DOHH2 (cell line): Measurements from ENCODE around the gene SLC12A8.

Source experiments
- H3F3A ChIP-seq: fragments of 200-600 bp; sonication (generic), shearing (Covaris generic); 2 replicates; pipeline ENCODE4 v1.6.0; 2016; ENCODE audit warnings: antibody characterized with exemption, mild to moderate bottlenecking; ENCODE audit not compliant: control insufficient read depth, insufficient read depth
- H3K27ac ChIP-seq: fragments of 200-600 bp; sonication (generic); 2 replicates; pipeline ENCODE4 v1.5.1; 2014; ENCODE audit warnings: low read depth, mild to moderate bottlenecking, low read length, moderate library complexity
- H3K27me3 ChIP-seq: fragments of 200-600 bp; sonication (generic); 2 replicates; pipeline ENCODE4 v1.6.1; 2014; ENCODE audit warnings: mild to moderate bottlenecking, low read length, mixed read lengths; ENCODE audit not compliant: control insufficient read depth
- H3K36me3 ChIP-seq: fragments of 200-600 bp; sonication (generic); 2 replicates; pipeline ENCODE4 v1.6.1; 2014; ENCODE audit warnings: mild to moderate bottlenecking, low read length, moderate library complexity, mixed read lengths; ENCODE audit not compliant: control insufficient read depth
- H3K4me1 ChIP-seq: fragments of 200-600 bp; sonication (generic); 2 replicates; pipeline ENCODE4 v1.6.1; 2014; ENCODE audit warnings: mild to moderate bottlenecking, low read length, mixed read lengths; ENCODE audit not compliant: control insufficient read depth
- H3K4me2 ChIP-seq: fragments of 200-600 bp; sonication (generic); 2 replicates; pipeline ENCODE4 v1.6.0; 2014; ENCODE audit warnings: mild to moderate bottlenecking, low read length, moderate library complexity
- H3K4me3 ChIP-seq: fragments of 200-600 bp; sonication (generic); 2 replicates; pipeline ENCODE4 v1.5.1; 2014; ENCODE audit warnings: mild to moderate bottlenecking, low read length, mixed read lengths
- H3K79me2 ChIP-seq: fragments of 200-600 bp; sonication (generic); 2 replicates; pipeline ENCODE4 v1.6.1; 2014; ENCODE audit warnings: mild to moderate bottlenecking, low read length, mixed read lengths; ENCODE audit not compliant: control insufficient read depth
- H3K9me2 ChIP-seq: fragments of 200-600 bp; sonication (generic); replicated peaks from 2 replicates; pipeline ENCODE4 v1.6.1; 2014; ENCODE audit warnings: mild to moderate bottlenecking, low read length, mixed read lengths; ENCODE audit not compliant: control insufficient read depth
- H3K9me3 ChIP-seq: fragments of 200-600 bp; sonication (generic); 2 replicates; pipeline ENCODE4 v1.6.1; 2014; ENCODE audit warnings: antibody characterized with exemption, low read length, mixed read lengths; ENCODE audit not compliant: control insufficient read depth, insufficient read depth
- H4K20me1 ChIP-seq: fragments of 200-600 bp; sonication (generic); 2 replicates; pipeline ENCODE4 v1.6.0; 2014; ENCODE audit warnings: low read depth, mild to moderate bottlenecking, antibody characterized with exemption, low read length, moderate library complexity; ENCODE audit not compliant: control insufficient read depth, insufficient read depth
- EZH2phosphoT487 ChIP-seq: fragments of 200-600 bp; sonication (generic); IDR thresholded peaks from 2 replicates; pipeline ENCODE4 v1.6.1; 2017; ENCODE audit warnings: borderline replicate concordance, mild to moderate bottlenecking, antibody characterized with exemption, low read length, moderate library complexity, mixed read lengths
- TF ChIP-seq, protein P1 (sequence below): fragments of 200-600 bp; sonication (generic); IDR thresholded peaks from one replicate; pipeline ENCODE4 v1.5.1; 2014; ENCODE audit warnings: antibody characterized with exemption, mild to moderate bottlenecking, low read depth, low read length; ENCODE audit not compliant: poor library complexity, severe bottlenecking

Gene SLC12A8

DNA sequence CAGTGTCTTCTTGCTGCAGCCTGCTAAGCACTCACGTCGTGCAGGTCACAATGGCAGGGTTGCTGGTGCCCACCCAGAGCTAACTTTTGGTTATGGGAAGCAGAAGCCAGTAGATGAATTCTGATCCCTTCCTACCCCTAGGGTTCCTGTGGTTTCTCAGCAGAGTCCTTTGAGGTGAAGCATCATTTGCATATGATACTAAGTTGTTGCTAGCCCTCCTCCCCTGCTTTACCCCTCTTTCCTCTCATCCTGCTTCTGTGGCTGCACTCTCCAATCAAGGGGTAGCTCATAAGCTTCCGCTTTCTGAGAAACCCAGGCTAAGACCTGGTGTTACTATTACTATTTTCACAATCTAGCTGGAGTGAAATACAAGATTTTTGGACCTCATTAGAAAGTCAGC lies 134.7 kb downstream of the SLC12A8 start:
- no peaks in the 10 kb centered on the region for H3K36me3 ChIP-seq
- H3K4me2 ChIP-seq, result peak overlapping the region; percentile 19; the same call in 1 of the 2 replicates
- H3K4me3 ChIP-seq, result no peak overlapping the region
- H3K27ac ChIP-seq, result no peak overlapping the region
- no peak for TF ChIP-seq EZH2phosphoT487
- TF ChIP-seq, protein P1, sequence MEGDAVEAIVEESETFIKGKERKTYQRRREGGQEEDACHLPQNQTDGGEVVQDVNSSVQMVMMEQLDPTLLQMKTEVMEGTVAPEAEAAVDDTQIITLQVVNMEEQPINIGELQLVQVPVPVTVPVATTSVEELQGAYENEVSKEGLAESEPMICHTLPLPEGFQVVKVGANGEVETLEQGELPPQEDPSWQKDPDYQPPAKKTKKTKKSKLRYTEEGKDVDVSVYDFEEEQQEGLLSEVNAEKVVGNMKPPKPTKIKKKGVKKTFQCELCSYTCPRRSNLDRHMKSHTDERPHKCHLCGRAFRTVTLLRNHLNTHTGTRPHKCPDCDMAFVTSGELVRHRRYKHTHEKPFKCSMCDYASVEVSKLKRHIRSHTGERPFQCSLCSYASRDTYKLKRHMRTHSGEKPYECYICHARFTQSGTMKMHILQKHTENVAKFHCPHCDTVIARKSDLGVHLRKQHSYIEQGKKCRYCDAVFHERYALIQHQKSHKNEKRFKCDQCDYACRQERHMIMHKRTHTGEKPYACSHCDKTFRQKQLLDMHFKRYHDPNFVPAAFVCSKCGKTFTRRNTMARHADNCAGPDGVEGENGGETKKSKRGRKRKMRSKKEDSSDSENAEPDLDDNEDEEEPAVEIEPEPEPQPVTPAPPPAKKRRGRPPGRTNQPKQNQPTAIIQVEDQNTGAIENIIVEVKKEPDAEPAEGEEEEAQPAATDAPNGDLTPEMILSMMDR, result no peak
- no peaks in the 10 kb centered on the region for H3F3A ChIP-seq
- no peaks in the 10 kb centered on the region for H4K20me1 ChIP-seq
- H3K9me2 ChIP-seq, result no peaks in the 10 kb centered on the region
- no peaks in the 10 kb centered on the region for H3K27me3 ChIP-seq
- no peaks in the 10 kb centered on the region for H3K9me3 ChIP-seq
- H3K4me1 ChIP-seq, result peaks cover 10% of the 10 kb centered on the region
- H3K79me2 ChIP-seq, result no peaks in the 10 kb centered on the region

DNA sequence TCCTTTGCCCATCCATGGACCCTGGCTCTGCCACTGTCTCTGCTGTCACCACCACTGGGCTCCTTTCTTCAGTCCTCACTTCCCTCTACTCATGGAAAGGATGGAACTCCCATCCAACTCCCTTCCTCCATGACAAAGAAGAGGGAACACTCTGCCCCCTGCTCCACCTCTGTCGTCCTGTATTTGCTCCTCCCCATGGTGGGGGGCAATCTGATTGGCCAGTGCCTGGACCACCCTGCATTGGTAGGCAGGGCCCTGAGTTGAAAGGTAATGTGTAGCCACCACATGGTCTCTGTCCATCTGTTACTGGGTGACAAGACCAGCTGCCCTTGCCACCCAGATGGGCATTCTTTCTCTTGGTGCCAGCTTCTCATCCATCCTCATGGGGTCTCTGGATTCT lies 136.1 kb downstream of the SLC12A8 start:
- H3K4me1 ChIP-seq, result peaks cover 10% of the 10 kb centered on the region
- H3K36me3 ChIP-seq, result no peaks in the 10 kb centered on the region
- H3K4me3 ChIP-seq, result no peak overlapping the region
- H3K27ac ChIP-seq, result no peak overlapping the region
- no peaks in the 10 kb centered on the region for H3K9me2 ChIP-seq
- H3K9me3 ChIP-seq, result no peaks in the 10 kb centered on the region
- no peaks in the 10 kb centered on the region for H4K20me1 ChIP-seq
- no peaks in the 10 kb centered on the region; the same call in 1 of the 2 replicates for H3K27me3 ChIP-seq
- no peak overlapping the region for H3K4me2 ChIP-seq
- H3K79me2 ChIP-seq, result no peaks in the 10 kb centered on the region
- no peaks in the 10 kb centered on the region for H3F3A ChIP-seq
- TF ChIP-seq, protein P1, result no peak
- TF ChIP-seq EZH2phosphoT487, result no peak

DNA sequence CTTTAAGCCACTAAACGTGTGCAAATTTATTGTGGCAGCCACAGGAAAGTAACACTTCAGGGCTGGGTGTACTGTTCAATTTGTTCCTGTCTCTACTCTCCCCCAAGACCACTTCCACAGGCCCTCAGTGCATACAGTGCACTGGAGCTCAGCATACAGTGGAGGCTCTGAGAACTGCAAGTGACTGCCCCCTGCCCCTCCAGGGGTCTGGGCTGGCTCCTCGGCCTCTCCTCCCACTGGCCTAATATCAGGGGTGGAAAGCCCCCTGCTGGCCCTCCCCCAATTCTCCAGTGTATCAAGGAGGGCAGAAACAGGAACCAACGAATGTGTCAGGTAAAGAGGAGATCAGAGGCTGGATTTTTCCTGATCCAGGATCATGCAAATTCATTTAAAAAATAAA lies 136.8 kb downstream of the SLC12A8 start:
- Histone ChIP-seq H3K9me3 (no peaks in the 10 kb centered on the region), H4K20me1 (no peaks in the 10 kb centered on the region), H3K4me1 (peaks cover 10% of the 10 kb centered on the region), H3K36me3 (no peaks in the 10 kb centered on the region), H3K79me2 (no peaks in the 10 kb centered on the region), H3K4me2 (no peak overlapping the region), H3K4me3 (no peak overlapping the region), H3K27me3 (no peaks in the 10 kb centered on the region; the same call in 1 of the 2 replicates), H3K9me2 (no peaks in the 10 kb centered on the region), H3K27ac (no peak overlapping the region), H3F3A (no peaks in the 10 kb centered on the region)
- TF ChIP-seq, protein P1, result no peak
- TF ChIP-seq EZH2phosphoT487, result no peak
